H54 (cell line): ENCODE measurements around the gene MCOLN3.

Experiments used
- DNase-seq: peaks from one replicate; pipeline ENCODE4 v3.0.0; 2011; ENCODE audit warnings: low spot score, mixed read lengths; ENCODE audit not compliant: insufficient read length
- FAIRE-seq: peaks from 3 replicates; lab custom pipeline; 2011; peaks lifted over from hg19 to GRCh38; lab: Jason Lieb, UNC
- POLR2A ChIP-seq: IDR thresholded peaks from 2 replicates; pipeline ENCODE4 v1.6.1; 2011; ENCODE audit warnings: low read depth, mild to moderate bottlenecking, low read length

The MCOLN3 gene

GRCh38 chr1:85062425-85063026 lies 14.2 kb upstream of the MCOLN3 start:
- FAIRE-seq (no peak), DNase-seq (no peak)
- TF ChIP-seq POLR2A, result no peak

- TF ChIP-seq POLR2A, result 0 out of 2 replicates have a peak, but pooled peaks have one; percentile 30
- DNase-seq (peak; percentile 78), FAIRE-seq (peak; percentile 100)
Observed at GRCh38 chr1:85061711-85062424, 13.6 kb upstream of the MCOLN3 start.

GRCh38 chr1:85060038-85060437 lies 11.7 kb upstream of the MCOLN3 start:
- TF ChIP-seq POLR2A, result no peak
- DNase-seq, result no peak
- FAIRE-seq, result no peak

GRCh38 chr1:85059563-85059962 lies 11.3 kb upstream of the MCOLN3 start:
- no peak for FAIRE-seq
- TF ChIP-seq POLR2A, result no peak
- DNase-seq, result no peak

GRCh38 chr1:85058786-85059185 lies 10.5 kb upstream of the MCOLN3 start:
- no peak for FAIRE-seq
- no peak for DNase-seq
- no peak for TF ChIP-seq POLR2A

GRCh38 chr1:85058311-85058710 lies 10.0 kb upstream of the MCOLN3 start:
- FAIRE-seq, result no peak
- no peak for TF ChIP-seq POLR2A
- no peak for DNase-seq

GRCh38 chr1:85054664-85055063 lies 6.4 kb upstream of the MCOLN3 start:
- FAIRE-seq (no peak), DNase-seq (no peak)
- TF ChIP-seq POLR2A, result no peak

- no peak for TF ChIP-seq POLR2A
Observed at GRCh38 chr1:85049735-85050166, 1.5 kb upstream of the MCOLN3 start.

GRCh38 chr1:85047472-85048295 lies 616 bp downstream of the MCOLN3 start:
- no peak for FAIRE-seq

More at GRCh38 chr1:85049735-85050166, 1.5 kb upstream of the MCOLN3 start:
- FAIRE-seq (no peak), DNase-seq (no peak)

GRCh38 chr1:85047144-85047471 lies 1.2 kb downstream of the MCOLN3 start:
- no peak for DNase-seq
- TF ChIP-seq POLR2A, result no peak
- FAIRE-seq, result peak; percentile 20

More at GRCh38 chr1:85047472-85048295, 616 bp downstream of the MCOLN3 start:
- DNase-seq, result no peak
- TF ChIP-seq POLR2A, result no peak

GRCh38 chr1:85042413-85042812 lies 5.9 kb downstream of the MCOLN3 start:
- TF ChIP-seq POLR2A, result no peak
- FAIRE-seq (no peak), DNase-seq (no peak)

GRCh38 chr1:85041793-85042192 lies 6.5 kb downstream of the MCOLN3 start:
- DNase-seq (no peak), FAIRE-seq (no peak)
- no peak for TF ChIP-seq POLR2A

GRCh38 chr1:85033221-85033620 lies 15.1 kb downstream of the MCOLN3 start:
- no peak for TF ChIP-seq POLR2A
- DNase-seq (no peak), FAIRE-seq (no peak)

GRCh38 chr1:85030536-85030935 lies 17.8 kb downstream of the MCOLN3 start:
- no peak for FAIRE-seq
- no peak for DNase-seq
- no peak for TF ChIP-seq POLR2A
